SU-DHL-6 (cell line): ENCODE results near the gene MAPKBP1.

Source experiments
- H2AFZ ChIP-seq: fragments of 200-600 bp; sonication (generic); 2 replicates; pipeline ENCODE4 v1.6.1; 2014; ENCODE audit warnings: low read depth, mild to moderate bottlenecking, moderate library complexity, mixed read lengths, antibody characterized with exemption, low read length; ENCODE audit not compliant: severe bottlenecking
- H3F3A ChIP-seq: fragments of 200-600 bp; shearing (Covaris generic); 2 replicates; pipeline ENCODE4 v1.6.0; 2016; ENCODE audit warnings: antibody characterized with exemption, mild to moderate bottlenecking; ENCODE audit not compliant: insufficient read depth
- H3K27ac ChIP-seq: fragments of 200-600 bp; sonication (generic); 2 replicates; pipeline ENCODE4 v1.5.1; 2016; ENCODE audit warnings: low read depth, mild to moderate bottlenecking, low read length, moderate library complexity, mixed read lengths
- H3K27me3 ChIP-seq: fragments of 200-600 bp; sonication (generic), shearing (Covaris generic); 2 replicates; pipeline ENCODE4 v1.6.0; 2014; ENCODE audit warnings: mild to moderate bottlenecking, low read length
- H3K36me3 ChIP-seq: fragments of 200-600 bp; sonication (generic); 2 replicates; pipeline ENCODE4 v1.6.1; 2014; ENCODE audit warnings: mild to moderate bottlenecking, low read length, mixed read lengths
- H3K4me2 ChIP-seq: fragments of 300-600, 200-600 bp; shearing (Covaris generic), sonication (generic); 2 replicates; pipeline ENCODE4 v1.6.0; 2014; ENCODE audit warnings: low read length, low read depth, mild to moderate bottlenecking; ENCODE audit not compliant: poor library complexity, severe bottlenecking
- H3K4me3 ChIP-seq: fragments of 200-600 bp; sonication (generic); 2 replicates; pipeline ENCODE4 v1.5.1; 2014; ENCODE audit warnings: antibody characterized with exemption, low read length, mild to moderate bottlenecking, mixed read lengths; ENCODE audit not compliant: insufficient read depth, poor library complexity, severe bottlenecking
- H3K79me2 ChIP-seq: fragments of 200-600 bp; sonication (generic); 2 replicates; pipeline ENCODE4 v1.6.1; 2014; ENCODE audit warnings: mild to moderate bottlenecking, low read length, moderate library complexity; ENCODE audit not compliant: insufficient read depth
- H3K9ac ChIP-seq: fragments of 200-600 bp; sonication (generic); 2 replicates; pipeline ENCODE4 v1.7.0; 2014; ENCODE audit warnings: mild to moderate bottlenecking, low read length
- H3K9me2 ChIP-seq: fragments of 200-600 bp; sonication (generic); replicated peaks from 2 replicates; pipeline ENCODE4 v1.6.1; 2014; ENCODE audit warnings: low read length; ENCODE audit not compliant: insufficient read depth
- H3K9me3 ChIP-seq: fragments of 200-600 bp; sonication (generic); 2 replicates; pipeline ENCODE4 v1.6.1; 2014; ENCODE audit warnings: low read length, mixed read lengths; ENCODE audit not compliant: insufficient read depth
- H4K20me1 ChIP-seq: fragments of 200-600 bp; sonication (generic); 2 replicates; pipeline ENCODE4 v1.6.1; 2014; ENCODE audit warnings: low read depth, mild to moderate bottlenecking, antibody characterized with exemption, low read length, moderate library complexity, mixed read lengths
- EZH2phosphoT487 ChIP-seq: fragments of 200-600 bp; sonication (generic), shearing (Covaris generic); conservative IDR thresholded peaks from 2 replicates; pipeline ENCODE4 v1.6.1; 2018; ENCODE audit warnings: mild to moderate bottlenecking, antibody characterized with exemption, low read length, moderate library complexity, mixed read lengths
- TF ChIP-seq, protein P1 (sequence below): fragments of 200-600 bp; sonication (generic); IDR thresholded peaks from one replicate; pipeline ENCODE4 v1.5.1; 2017; ENCODE audit warnings: antibody characterized with exemption, mild to moderate bottlenecking, low read length, moderate library complexity; ENCODE audit not compliant: insufficient read depth, poor library complexity, severe bottlenecking

Gene MAPKBP1

GRCh38 chr15:41841131-41841530 is 66.8 kb downstream of the MAPKBP1 start:
- Histone ChIP-seq H3K4me3 (no peak overlapping the region), H3K27ac (no peak overlapping the region), H3K4me2 (no peak overlapping the region), H4K20me1 (no peaks in the 10 kb centered on the region), H3K36me3 (no peaks in the 10 kb centered on the region), H3K79me2 (no peaks in the 10 kb centered on the region), H3K9ac (no peak overlapping the region), H3K9me3 (no peaks in the 10 kb centered on the region), H3F3A (no peaks in the 10 kb centered on the region), H3K9me2 (no peaks in the 10 kb centered on the region), H2AFZ (no peak overlapping the region), H3K27me3 (no peaks in the 10 kb centered on the region)
- TF ChIP-seq, protein P1, sequence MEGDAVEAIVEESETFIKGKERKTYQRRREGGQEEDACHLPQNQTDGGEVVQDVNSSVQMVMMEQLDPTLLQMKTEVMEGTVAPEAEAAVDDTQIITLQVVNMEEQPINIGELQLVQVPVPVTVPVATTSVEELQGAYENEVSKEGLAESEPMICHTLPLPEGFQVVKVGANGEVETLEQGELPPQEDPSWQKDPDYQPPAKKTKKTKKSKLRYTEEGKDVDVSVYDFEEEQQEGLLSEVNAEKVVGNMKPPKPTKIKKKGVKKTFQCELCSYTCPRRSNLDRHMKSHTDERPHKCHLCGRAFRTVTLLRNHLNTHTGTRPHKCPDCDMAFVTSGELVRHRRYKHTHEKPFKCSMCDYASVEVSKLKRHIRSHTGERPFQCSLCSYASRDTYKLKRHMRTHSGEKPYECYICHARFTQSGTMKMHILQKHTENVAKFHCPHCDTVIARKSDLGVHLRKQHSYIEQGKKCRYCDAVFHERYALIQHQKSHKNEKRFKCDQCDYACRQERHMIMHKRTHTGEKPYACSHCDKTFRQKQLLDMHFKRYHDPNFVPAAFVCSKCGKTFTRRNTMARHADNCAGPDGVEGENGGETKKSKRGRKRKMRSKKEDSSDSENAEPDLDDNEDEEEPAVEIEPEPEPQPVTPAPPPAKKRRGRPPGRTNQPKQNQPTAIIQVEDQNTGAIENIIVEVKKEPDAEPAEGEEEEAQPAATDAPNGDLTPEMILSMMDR: no peak
- TF ChIP-seq EZH2phosphoT487: no peak

- no peaks in the 10 kb centered on the region for H3K9me2 ChIP-seq
- no peak overlapping the region for H2AFZ ChIP-seq
- no peak overlapping the region for H3K4me3 ChIP-seq
- H4K20me1 ChIP-seq: no peaks in the 10 kb centered on the region
- H3F3A ChIP-seq: no peaks in the 10 kb centered on the region
- H3K27me3 ChIP-seq: no peaks in the 10 kb centered on the region
- H3K9me3 ChIP-seq: no peaks in the 10 kb centered on the region
- H3K4me2 ChIP-seq: no peak overlapping the region
- H3K79me2 ChIP-seq: no peaks in the 10 kb centered on the region
- H3K36me3 ChIP-seq: no peaks in the 10 kb centered on the region
- H3K27ac ChIP-seq: no peak overlapping the region
- no peak overlapping the region for H3K9ac ChIP-seq
- TF ChIP-seq EZH2phosphoT487: no peak
- TF ChIP-seq, protein P1: no peak
Measured at GRCh38 chr15:41842229-41842628, 67.9 kb downstream of the MAPKBP1 start.

DNA sequence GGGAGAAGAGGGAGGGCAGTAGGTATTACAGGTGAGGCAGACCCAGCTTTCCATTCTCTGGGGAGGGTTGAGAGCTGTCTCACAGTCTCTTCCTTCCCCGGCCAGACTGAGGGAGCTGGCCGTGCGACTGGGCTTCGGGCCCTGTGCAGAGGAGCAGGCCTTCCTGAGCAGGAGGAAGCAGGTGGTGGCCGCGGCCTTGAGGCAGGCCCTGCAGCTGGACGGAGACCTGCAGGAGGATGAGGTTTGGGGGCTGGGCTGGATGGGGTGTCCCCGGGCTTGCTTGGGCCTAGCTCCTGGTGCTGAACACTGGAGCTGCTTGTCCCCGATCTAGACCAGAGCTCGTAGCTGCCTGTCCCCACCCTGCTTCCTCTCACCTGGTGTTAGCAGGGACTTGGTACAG is 69.3 kb downstream of the MAPKBP1 start:
- H4K20me1 ChIP-seq: no peaks in the 10 kb centered on the region
- H3K27ac ChIP-seq: no peak overlapping the region
- H2AFZ ChIP-seq: no peak overlapping the region
- no peaks in the 10 kb centered on the region for H3K9me3 ChIP-seq
- H3K36me3 ChIP-seq: no peaks in the 10 kb centered on the region
- H3F3A ChIP-seq: no peaks in the 10 kb centered on the region
- TF ChIP-seq EZH2phosphoT487: no peak
- TF ChIP-seq, protein P1: no peak
- no peaks in the 10 kb centered on the region for H3K9me2 ChIP-seq
- no peak overlapping the region for H3K9ac ChIP-seq
- H3K27me3 ChIP-seq: no peaks in the 10 kb centered on the region
- H3K4me3 ChIP-seq: no peak overlapping the region
- H3K79me2 ChIP-seq: no peaks in the 10 kb centered on the region
- no peak overlapping the region for H3K4me2 ChIP-seq

GRCh38 chr15:41844814-41845213 is 70.5 kb downstream of the MAPKBP1 start:
- no peaks in the 10 kb centered on the region for H4K20me1 ChIP-seq
- TF ChIP-seq EZH2phosphoT487: no peak
- TF ChIP-seq, protein P1: no peak

More at GRCh38 chr15:41844814-41845213, 70.5 kb downstream of the MAPKBP1 start:
- Histone ChIP-seq H3K36me3 (no peaks in the 10 kb centered on the region), H3K27me3 (no peaks in the 10 kb centered on the region), H3K4me3 (no peak overlapping the region), H3K4me2 (no peak overlapping the region), H3K79me2 (no peaks in the 10 kb centered on the region), H3K27ac (no peak overlapping the region), H3F3A (no peaks in the 10 kb centered on the region), H3K9me2 (no peaks in the 10 kb centered on the region), H3K9ac (no peak overlapping the region), H2AFZ (no peak overlapping the region), H3K9me3 (no peaks in the 10 kb centered on the region)
